ENCODE results near the gene THAP5. TPM values are rescaled to one million over a fixed set of nuclear protein-coding genes. Genes with fewer than 3 reads are reported as not detected.

The THAP5 gene
- total RNA-seq, 1 donor from 2014 or later = 18.1 TPM

DNA sequence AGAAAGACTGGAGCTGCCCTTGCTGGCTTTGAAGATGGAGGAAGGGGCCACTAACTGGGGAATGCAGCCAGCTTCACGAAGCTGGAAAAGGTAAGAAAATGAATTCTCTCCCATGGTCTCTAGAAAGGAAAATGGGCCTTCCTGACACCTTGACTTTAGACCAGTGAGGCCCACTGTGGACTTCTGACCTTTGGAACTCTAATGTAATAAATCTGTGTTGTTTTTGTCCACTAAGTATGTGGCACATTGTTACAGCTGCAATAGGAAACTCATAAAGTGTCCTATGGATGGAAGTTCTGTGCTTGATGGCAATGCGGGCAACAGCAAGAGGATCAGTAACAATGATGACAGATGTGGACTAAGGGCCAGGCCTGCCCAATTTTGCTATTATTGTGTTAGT is 21.1 kb upstream of the THAP5 start:
- H3K27ac ChIP-seq = no peak overlapping the region
- no peaks in the 10 kb centered on the region for H3K36me3 ChIP-seq
- TF ChIP-seq, protein P1, sequence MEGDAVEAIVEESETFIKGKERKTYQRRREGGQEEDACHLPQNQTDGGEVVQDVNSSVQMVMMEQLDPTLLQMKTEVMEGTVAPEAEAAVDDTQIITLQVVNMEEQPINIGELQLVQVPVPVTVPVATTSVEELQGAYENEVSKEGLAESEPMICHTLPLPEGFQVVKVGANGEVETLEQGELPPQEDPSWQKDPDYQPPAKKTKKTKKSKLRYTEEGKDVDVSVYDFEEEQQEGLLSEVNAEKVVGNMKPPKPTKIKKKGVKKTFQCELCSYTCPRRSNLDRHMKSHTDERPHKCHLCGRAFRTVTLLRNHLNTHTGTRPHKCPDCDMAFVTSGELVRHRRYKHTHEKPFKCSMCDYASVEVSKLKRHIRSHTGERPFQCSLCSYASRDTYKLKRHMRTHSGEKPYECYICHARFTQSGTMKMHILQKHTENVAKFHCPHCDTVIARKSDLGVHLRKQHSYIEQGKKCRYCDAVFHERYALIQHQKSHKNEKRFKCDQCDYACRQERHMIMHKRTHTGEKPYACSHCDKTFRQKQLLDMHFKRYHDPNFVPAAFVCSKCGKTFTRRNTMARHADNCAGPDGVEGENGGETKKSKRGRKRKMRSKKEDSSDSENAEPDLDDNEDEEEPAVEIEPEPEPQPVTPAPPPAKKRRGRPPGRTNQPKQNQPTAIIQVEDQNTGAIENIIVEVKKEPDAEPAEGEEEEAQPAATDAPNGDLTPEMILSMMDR (IDR thresholded peaks at IDR 0.05) = no peak
- no peak for DNase-seq (ENCODE audit: low spot score in 2 of 2)
- intact Hi-C loops (cut with DNase I) = no loop called here
- no peaks in the 10 kb centered on the region for H3K9me3 ChIP-seq
- H3K4me1 ChIP-seq = no peaks in the 10 kb centered on the region
- no peak overlapping the region for H3K4me3 ChIP-seq
- no peaks in the 10 kb centered on the region for H3K27me3 ChIP-seq

DNA sequence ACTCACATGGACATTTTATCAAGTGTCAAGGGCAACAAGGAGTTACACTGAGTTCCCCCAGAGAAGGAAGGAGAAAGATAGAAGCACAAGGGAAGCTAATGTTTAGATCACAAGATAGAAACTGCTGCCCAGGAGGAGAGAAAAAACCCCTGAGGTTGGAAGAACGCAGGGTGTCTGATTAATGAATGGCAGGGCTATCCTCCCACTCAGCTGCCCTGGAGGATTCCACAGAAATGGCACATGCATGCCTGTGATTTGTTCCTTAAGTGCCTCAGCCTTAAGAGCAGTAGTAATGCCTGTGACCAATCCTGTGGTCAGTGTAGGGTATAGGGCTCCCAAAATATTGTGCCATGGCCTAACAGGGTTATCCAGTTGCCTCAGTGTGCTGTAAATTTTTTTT is 20.4 kb upstream of the THAP5 start:
- H3K27ac ChIP-seq = no peak overlapping the region
- TF ChIP-seq, protein P1 (IDR thresholded peaks at IDR 0.05) = no peak
- no peaks in the 10 kb centered on the region for H3K27me3 ChIP-seq
- intact Hi-C loops (cut with DNase I) = no loop called here
- H3K4me3 ChIP-seq = no peak overlapping the region
- no peaks in the 10 kb centered on the region for H3K4me1 ChIP-seq
- no peaks in the 10 kb centered on the region for H3K9me3 ChIP-seq
- H3K36me3 ChIP-seq = no peaks in the 10 kb centered on the region
- no peak for DNase-seq (ENCODE audit: low spot score in 2 of 2)

DNA sequence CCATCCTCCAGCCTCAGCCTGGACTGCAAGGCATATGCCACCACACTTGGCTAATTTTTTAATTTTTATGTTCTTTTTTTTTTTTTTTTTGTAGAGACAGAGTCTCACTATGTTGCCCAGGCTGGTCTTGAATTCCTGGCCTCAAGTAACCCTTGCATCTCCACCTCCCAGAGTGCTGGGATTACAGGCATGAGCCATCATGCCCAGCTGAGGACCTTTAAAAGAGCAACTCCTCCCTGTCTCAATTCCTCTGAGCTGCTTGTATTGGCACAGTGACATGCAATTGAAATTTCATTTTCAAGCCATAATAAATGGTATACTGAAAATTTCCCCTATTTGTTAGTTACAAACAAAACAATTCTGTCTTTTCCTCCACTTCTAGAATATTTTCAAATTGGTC is 19.7 kb upstream of the THAP5 start:
- Histone ChIP-seq H3K27me3 (no peaks in the 10 kb centered on the region), H3K9me3 (no peaks in the 10 kb centered on the region), H3K36me3 (no peaks in the 10 kb centered on the region), H3K4me1 (no peaks in the 10 kb centered on the region), H3K27ac (no peak overlapping the region), H3K4me3 (no peak overlapping the region)
- TF ChIP-seq, protein P1 (IDR thresholded peaks at IDR 0.05) = no peak
- DNase-seq (ENCODE audit: low spot score in 2 of 2) = no peak
- intact Hi-C loops (cut with DNase I) = no loop called here

DNA sequence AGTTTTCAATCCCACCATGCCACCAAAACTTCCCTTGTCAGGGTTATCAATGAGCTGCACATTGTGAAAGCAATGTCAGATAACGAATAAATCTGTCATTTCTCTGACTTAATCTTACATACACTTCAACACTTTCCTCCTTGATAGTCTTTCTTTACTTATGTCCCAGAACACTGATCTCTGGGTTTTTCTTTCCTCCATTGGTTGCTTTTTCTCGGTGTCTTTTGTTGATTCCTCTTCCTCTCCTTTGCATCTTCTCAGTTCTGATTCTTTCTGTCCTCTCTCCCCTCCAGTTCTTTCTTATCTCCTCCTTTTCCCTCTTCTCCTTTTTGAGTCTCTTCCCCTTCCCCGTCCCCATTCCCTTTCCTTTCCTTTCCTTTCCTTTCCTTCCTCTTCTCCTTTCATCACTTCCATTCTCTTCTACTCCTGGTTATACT is 16.8 kb upstream of the THAP5 start:
- H3K9me3 ChIP-seq = no peaks in the 10 kb centered on the region
- intact Hi-C loops (cut with DNase I) = no loop called here
- no peak overlapping the region for H3K27ac ChIP-seq
- no peaks in the 10 kb centered on the region for H3K27me3 ChIP-seq
- no peak overlapping the region for H3K4me3 ChIP-seq
- H3K36me3 ChIP-seq = no peaks in the 10 kb centered on the region
- no peaks in the 10 kb centered on the region for H3K4me1 ChIP-seq
- TF ChIP-seq, protein P1 (IDR thresholded peaks at IDR 0.05) = no peak
- no peak for DNase-seq (ENCODE audit: low spot score in 2 of 2)

DNA sequence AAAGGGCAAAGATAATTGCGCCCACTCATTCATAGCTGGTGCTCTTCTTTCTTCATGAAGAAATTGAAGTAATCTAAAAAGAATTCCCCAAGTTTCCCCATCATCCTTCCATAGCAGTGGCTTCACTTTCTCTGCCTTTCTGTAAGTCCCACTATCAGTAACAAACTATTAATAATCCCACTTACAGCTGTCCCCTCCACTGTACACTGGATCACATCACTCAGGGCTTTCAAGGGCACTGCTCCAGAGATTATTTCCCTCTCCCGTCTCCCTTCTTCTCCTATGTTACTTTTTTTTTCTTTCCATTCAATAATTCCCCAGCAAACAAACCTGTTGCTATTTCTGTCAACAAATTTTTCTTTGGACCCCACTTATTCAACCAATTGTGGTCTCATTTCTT is 16.3 kb upstream of the THAP5 start:
- Histone ChIP-seq H3K27me3 (no peaks in the 10 kb centered on the region), H3K9me3 (no peaks in the 10 kb centered on the region), H3K36me3 (no peaks in the 10 kb centered on the region), H3K4me3 (no peak overlapping the region), H3K4me1 (no peaks in the 10 kb centered on the region), H3K27ac (no peak overlapping the region)
- intact Hi-C loops (cut with DNase I) = no loop called here
- no peak for DNase-seq (ENCODE audit: low spot score in 2 of 2)
- TF ChIP-seq, protein P1 (IDR thresholded peaks at IDR 0.05) = no peak

DNA sequence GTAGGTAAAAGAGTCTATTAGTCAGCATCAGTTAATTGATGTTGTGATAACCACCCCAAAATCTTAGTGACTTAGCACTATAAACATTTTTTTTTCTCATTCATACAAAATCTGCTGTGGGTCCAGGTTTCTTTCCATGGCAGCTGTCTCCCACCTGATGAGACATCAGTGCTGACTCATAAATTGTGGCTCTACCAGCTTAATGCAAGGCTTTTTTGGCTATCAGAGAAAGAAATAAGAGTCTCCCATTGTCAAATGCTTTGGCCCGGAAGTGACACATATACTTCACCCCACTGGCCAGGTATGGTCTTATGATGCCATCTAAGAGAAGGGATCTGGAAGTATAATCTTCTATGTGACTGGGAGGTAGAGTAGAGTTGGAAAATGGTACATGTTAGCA is 14.7 kb upstream of the THAP5 start:
- no peaks in the 10 kb centered on the region for H3K27me3 ChIP-seq
- intact Hi-C loops (cut with DNase I) = no loop called here

More for the DNA sequence above, 14.7 kb upstream of the THAP5 start:
- Histone ChIP-seq H3K4me3 (no peak overlapping the region), H3K4me1 (no peaks in the 10 kb centered on the region), H3K9me3 (no peaks in the 10 kb centered on the region), H3K27ac (no peak overlapping the region), H3K36me3 (peaks cover 6 to 11% of the 10 kb centered on the region in 2 donors)
- TF ChIP-seq, protein P1 (IDR thresholded peaks at IDR 0.05) = no peak
- no peak for DNase-seq (ENCODE audit: low spot score in 2 of 2)

Data from ascending aorta (tissue), 2 donors.